ENCODE results near the gene CGB8. TPM values are rescaled to one million over a fixed set of nuclear protein-coding genes. Genes with fewer than 3 reads are reported as not detected.

CGB8 gene
- total and polyA plus RNA-seq, 2 experiments from 2014 or later: 1.9 to 4.5 TPM

- Histone ChIP-seq H3K27me3 (replicated peaks; ENCODE audit: insufficient read depth) (peaks cover 6% of the 10 kb centered on the region; the same call in 1 of the 2 replicates), H3K9me3 (ENCODE audit: low read depth) (no peaks in the 10 kb centered on the region), H3K9ac (no peak overlapping the region), H3K79me2 (ENCODE audit: insufficient read depth) (no peaks in the 10 kb centered on the region), H3K4me1 (ENCODE audit: insufficient read depth) (no peaks in the 10 kb centered on the region), H3F3A (ENCODE audit: insufficient read depth) (no peaks in the 10 kb centered on the region), H4K20me1 (ENCODE audit: insufficient read depth) (no peaks in the 10 kb centered on the region), H3K27ac (no peak overlapping the region), H3K4me2 (ENCODE audit: unreplicated experiment) (no peak overlapping the region), H2AFZ (no peak overlapping the region), H3K36me3 (ENCODE audit: low read depth) (no peaks in the 10 kb centered on the region), H3K9me2 (ENCODE audit: insufficient read depth) (no peaks in the 10 kb centered on the region), H3K4me3 (no peak overlapping the region)
- in situ Hi-C loops (cut with MboI): no loop called here
- TF ChIP-seq EZH2phosphoT487 (IDR thresholded peaks at IDR 0.05; ENCODE audit: insufficient read depth, low read depth) (no peak), EZH2 (IDR thresholded peaks at IDR 0.05; ENCODE audit: insufficient read depth, poor library complexity, severe bottlenecking) (peak; percentile 14)
- DNase-seq: peak; percentile 45
- WGBS, 2 experiments (ENCODE audit: low coverage in 1 of 2, low lambda C conversion rate in 2 of 2, missing lambda C conversion rate in 2 of 2): 64 to 66% methylated on average over 20 to 23 of the region's 23 CpGs
These were observed 24.8 kb upstream of the CGB8 start for GRCh38 chr19:49073514-49074378.

GRCh38 chr19:49071860-49072547 is 23.1 kb upstream of the CGB8 start:
- Histone ChIP-seq H3K4me2 (ENCODE audit: unreplicated experiment) (no peak overlapping the region), H2AFZ (peak overlapping the region; percentile 48; the same call in 1 of the 2 replicates)

GRCh38 chr19:49070416-49070815 is 21.5 kb upstream of the CGB8 start:
- Histone ChIP-seq H2AFZ (no peak overlapping the region), H3K4me3 (no peak overlapping the region), H3K27me3 (replicated peaks; ENCODE audit: insufficient read depth) (peaks cover 6% of the 10 kb centered on the region; the same call in 1 of the 2 replicates), H3K9me2 (ENCODE audit: insufficient read depth) (no peaks in the 10 kb centered on the region), H3K27ac (no peak overlapping the region), H3K79me2 (ENCODE audit: insufficient read depth) (no peaks in the 10 kb centered on the region), H3K9me3 (ENCODE audit: low read depth) (no peaks in the 10 kb centered on the region), H3K9ac (no peak overlapping the region), H4K20me1 (ENCODE audit: insufficient read depth) (no peaks in the 10 kb centered on the region), H3K4me2 (ENCODE audit: unreplicated experiment) (no peak overlapping the region), H3K4me1 (ENCODE audit: insufficient read depth) (no peaks in the 10 kb centered on the region), H3F3A (ENCODE audit: insufficient read depth) (peaks cover 6% of the 10 kb centered on the region; the same call in 1 of the 2 replicates), H3K36me3 (ENCODE audit: low read depth) (no peaks in the 10 kb centered on the region)
- in situ Hi-C loops (cut with MboI): no loop called here
- no peak for DNase-seq
- no peak for TF ChIP-seq EZH2 (IDR thresholded peaks at IDR 0.05; ENCODE audit: insufficient read depth, poor library complexity, severe bottlenecking)
- TF ChIP-seq EZH2phosphoT487 (IDR thresholded peaks at IDR 0.05; ENCODE audit: insufficient read depth, low read depth): no peak
- WGBS, 2 experiments (ENCODE audit: low coverage in 1 of 2, low lambda C conversion rate in 2 of 2, missing lambda C conversion rate in 2 of 2): 95 to 96% methylated on average over 21 of the region's 21 CpGs

More at GRCh38 chr19:49071860-49072547, 23.1 kb upstream of the CGB8 start:
- H3K9me2 ChIP-seq (ENCODE audit: insufficient read depth): no peaks in the 10 kb centered on the region
- no peaks in the 10 kb centered on the region for H3K79me2 ChIP-seq (ENCODE audit: insufficient read depth)
- H3K27ac ChIP-seq: no peak overlapping the region
- peaks cover 6% of the 10 kb centered on the region; the same call in 1 of the 2 replicates for H3K27me3 ChIP-seq (replicated peaks; ENCODE audit: insufficient read depth)
- H3K36me3 ChIP-seq (ENCODE audit: low read depth): no peaks in the 10 kb centered on the region
- H3F3A ChIP-seq (ENCODE audit: insufficient read depth): peaks cover 4% of the 10 kb centered on the region; the same call in 1 of the 2 replicates
- DNase-seq: peak; percentile 45
- H3K9ac ChIP-seq: no peak overlapping the region
- H3K9me3 ChIP-seq (ENCODE audit: low read depth): no peaks in the 10 kb centered on the region
- no peak for TF ChIP-seq EZH2 (IDR thresholded peaks at IDR 0.05; ENCODE audit: insufficient read depth, poor library complexity, severe bottlenecking)
- TF ChIP-seq EZH2phosphoT487 (IDR thresholded peaks at IDR 0.05; ENCODE audit: insufficient read depth, low read depth): no peak
- in situ Hi-C loops (cut with MboI): no loop called here
- 0 out of 2 replicates have a peak overlapping the region, but pooled peaks have one; percentile 22 for H3K4me3 ChIP-seq
- no peaks in the 10 kb centered on the region for H4K20me1 ChIP-seq (ENCODE audit: insufficient read depth)
- no peaks in the 10 kb centered on the region for H3K4me1 ChIP-seq (ENCODE audit: insufficient read depth)
- WGBS, 2 experiments (ENCODE audit: low coverage in 1 of 2, low lambda C conversion rate in 2 of 2, missing lambda C conversion rate in 2 of 2): 7 to 9% methylated on average over 73 to 82 of the region's 93 CpGs

GRCh38 chr19:49069026-49069425 is 20.1 kb upstream of the CGB8 start:
- no peak for DNase-seq
- Histone ChIP-seq H4K20me1 (ENCODE audit: insufficient read depth) (no peaks in the 10 kb centered on the region), H3F3A (ENCODE audit: insufficient read depth) (peaks cover 6% of the 10 kb centered on the region; the same call in 1 of the 2 replicates), H3K4me1 (ENCODE audit: insufficient read depth) (no peaks in the 10 kb centered on the region), H3K36me3 (ENCODE audit: low read depth) (no peaks in the 10 kb centered on the region), H2AFZ (no peak overlapping the region), H3K9me2 (ENCODE audit: insufficient read depth) (no peaks in the 10 kb centered on the region), H3K27me3 (replicated peaks; ENCODE audit: insufficient read depth) (peaks cover 6% of the 10 kb centered on the region; the same call in 1 of the 2 replicates), H3K4me3 (no peak overlapping the region), H3K9ac (no peak overlapping the region), H3K9me3 (ENCODE audit: low read depth) (no peaks in the 10 kb centered on the region), H3K27ac (no peak overlapping the region), H3K4me2 (ENCODE audit: unreplicated experiment) (no peak overlapping the region), H3K79me2 (ENCODE audit: insufficient read depth) (no peaks in the 10 kb centered on the region)
- in situ Hi-C loops (cut with MboI): no loop called here
- no peak for TF ChIP-seq EZH2 (IDR thresholded peaks at IDR 0.05; ENCODE audit: insufficient read depth, poor library complexity, severe bottlenecking)
- TF ChIP-seq EZH2phosphoT487 (IDR thresholded peaks at IDR 0.05; ENCODE audit: insufficient read depth, low read depth): no peak
- 92 to 93% methylated on average over 9 of the region's 9 CpGs for WGBS, 2 experiments (ENCODE audit: low coverage in 1 of 2, low lambda C conversion rate in 2 of 2, missing lambda C conversion rate in 2 of 2)

All from GM23248 (cell line).